Hematopoietic multipotent progenitor cell treated with erythropoietin and hydrocortisone succinate and interleukin-3 and kit ligand, for 17 days (in vitro differentiated cells): ENCODE measurements around the gene SLPI.
A peak's percentile ranks its signal among the peaks of the same experiment; 100 is the strongest.

ENCODE experiments used
- DNase-seq: peaks from one replicate; pipeline ENCODE4 v3.0.0-alpha.2; 2015; ENCODE audit warnings: low spot score

The SLPI gene

GRCh38 chr20:45269754-45270270 is 15.4 kb upstream of the SLPI start:
- DNase-seq: no peak

GRCh38 chr20:45269056-45269455 is 14.7 kb upstream of the SLPI start:
- no peak for DNase-seq

GRCh38 chr20:45268531-45268930 is 14.2 kb upstream of the SLPI start:
- no peak for DNase-seq

GRCh38 chr20:45266977-45267376 is 12.6 kb upstream of the SLPI start:
- DNase-seq: no peak

- no peak for DNase-seq
Observed at GRCh38 chr20:45263556-45264266, 9.3 kb upstream of the SLPI start.

- no peak for DNase-seq
Observed at GRCh38 chr20:45258664-45259063, 4.3 kb upstream of the SLPI start.

GRCh38 chr20:45258259-45258658 is 3.9 kb upstream of the SLPI start:
- DNase-seq: no peak

GRCh38 chr20:45257711-45258110 is 3.3 kb upstream of the SLPI start:
- no peak for DNase-seq

- DNase-seq: no peak
Observed at GRCh38 chr20:45257161-45257560, 2.8 kb upstream of the SLPI start.

- no peak for DNase-seq
Observed at GRCh38 chr20:45253261-45253660, 1.1 kb downstream of the SLPI start.

- no peak for DNase-seq
Observed at GRCh38 chr20:45251884-45252560, 2.3 kb downstream of the SLPI start.

GRCh38 chr20:45248609-45249008 is 5.8 kb downstream of the SLPI start:
- no peak for DNase-seq

- no peak for DNase-seq
Observed at GRCh38 chr20:45247865-45248264, 6.5 kb downstream of the SLPI start.

- no peak for DNase-seq
Observed at GRCh38 chr20:45246109-45246508, 8.3 kb downstream of the SLPI start.

GRCh38 chr20:45238139-45238538 is 16.2 kb downstream of the SLPI start:
- DNase-seq: no peak

- no peak for DNase-seq
Observed at GRCh38 chr20:45235995-45236394, 18.4 kb downstream of the SLPI start.

GRCh38 chr20:45230631-45231030 is 23.7 kb downstream of the SLPI start:
- no peak for DNase-seq

GRCh38 chr20:45229264-45230056 is 24.9 kb downstream of the SLPI start:
- peak; percentile 33 for DNase-seq

- no peak for DNase-seq
Observed at GRCh38 chr20:45226287-45226686, 28.1 kb downstream of the SLPI start.

- DNase-seq: no peak
Observed at GRCh38 chr20:45223136-45223535, 31.2 kb downstream of the SLPI start.

GRCh38 chr20:45221076-45221475 is 33.3 kb downstream of the SLPI start, which contains the start of gene SEMG2:
Gene SEMG2, plus strand, starts transcription at chr20:45221373. Its CDS starts 17 bp downstream, at chr20:45221390.
- DNase-seq: no peak

GRCh38 chr20:45218636-45219035 is 35.7 kb downstream of the SLPI start:
- no peak for DNase-seq

- no peak for DNase-seq
Observed at GRCh38 chr20:45218124-45218523, 36.2 kb downstream of the SLPI start.
